Femur (tissue), 1 donor: Measurements from ENCODE around the gene TTC34.
A peak's percentile ranks its signal among the peaks of the same experiment; 100 is the strongest.

Source experiments
- DNase-seq: peaks from one replicate; pipeline ENCODE4 v3.0.0-alpha.2; 2017

TTC34 gene

DNA sequence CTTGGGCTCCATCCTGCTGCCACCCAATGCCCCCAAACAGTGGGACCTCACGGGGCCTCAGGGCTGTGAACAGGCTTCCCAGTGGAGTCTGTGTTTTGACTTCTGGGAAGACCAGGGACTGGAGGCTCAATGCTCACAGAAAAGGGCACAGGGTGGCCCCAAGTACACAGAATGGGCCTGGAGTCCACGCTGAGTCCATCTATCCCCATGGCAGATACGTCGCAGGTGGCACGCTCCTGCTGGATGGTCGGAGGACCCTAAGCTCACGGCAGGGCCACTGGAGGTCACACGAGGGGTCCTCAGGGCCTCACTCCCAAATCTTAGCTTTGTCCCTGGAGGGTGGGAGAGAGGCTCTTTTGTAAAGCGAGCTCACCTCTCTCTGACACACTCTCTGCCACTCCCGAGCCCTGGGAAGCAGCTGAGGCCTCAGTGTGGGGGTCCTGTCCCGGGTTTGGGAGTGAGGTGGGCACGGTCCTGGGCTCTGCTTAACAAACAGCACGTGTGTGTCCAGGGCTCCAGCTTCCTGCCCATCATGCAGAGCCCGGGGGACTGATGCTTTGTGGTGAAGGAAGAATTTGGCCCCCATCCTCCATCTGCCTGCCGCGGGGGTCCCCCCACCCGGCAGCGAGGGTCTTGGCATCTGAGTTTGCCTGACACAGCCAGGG is 27.2 kb upstream of the TTC34 start:
- no peak for DNase-seq

DNA sequence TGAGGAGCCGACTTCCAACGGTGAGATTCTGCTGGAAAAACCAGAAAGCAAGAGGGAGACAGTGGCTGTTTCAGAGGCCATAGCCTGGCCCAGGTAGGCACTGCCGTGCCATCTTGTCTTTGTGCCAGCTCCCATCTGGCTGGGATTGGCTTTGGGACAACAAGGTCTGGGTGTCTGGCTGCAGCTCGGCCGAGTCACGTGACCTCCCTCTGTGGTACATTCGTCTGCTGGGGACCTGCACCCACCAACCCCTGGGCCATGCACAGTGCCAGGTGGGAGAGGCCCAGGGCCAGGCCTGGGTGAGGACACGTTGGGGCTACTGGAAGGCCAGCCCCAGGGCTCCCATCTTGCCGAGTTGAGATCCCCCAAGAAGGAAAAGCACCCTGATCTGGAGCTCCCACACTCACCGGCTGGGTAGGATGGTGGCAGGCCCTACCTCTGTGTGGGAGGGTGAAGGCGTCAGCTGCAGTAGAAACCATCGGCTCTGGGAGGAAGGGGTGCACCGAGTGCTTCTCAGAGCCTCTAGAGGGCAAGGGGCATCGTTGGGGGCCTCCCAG is 25.3 kb upstream of the TTC34 start:
- no peak for DNase-seq

DNA sequence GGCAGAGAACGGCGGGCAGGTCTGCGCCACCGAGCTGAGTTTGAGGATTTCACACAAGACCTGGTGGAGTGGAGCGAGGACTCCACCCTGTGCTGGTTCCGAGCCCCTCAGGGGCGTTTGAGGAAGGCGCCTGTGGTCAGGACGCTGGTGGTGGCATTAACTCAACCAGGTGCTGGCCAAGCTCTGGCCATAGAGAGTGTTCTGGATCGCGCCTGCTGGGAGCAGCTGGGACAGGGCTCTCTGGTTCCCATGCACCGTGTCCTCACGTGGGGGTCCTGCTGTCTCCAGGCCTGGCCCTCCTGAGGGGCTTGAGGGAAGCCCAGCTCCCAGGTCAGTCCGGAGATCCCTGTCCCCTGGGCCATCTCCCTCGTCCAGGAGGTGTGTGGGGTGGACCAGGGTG is 24.8 kb upstream of the TTC34 start:
- no peak for DNase-seq

DNA sequence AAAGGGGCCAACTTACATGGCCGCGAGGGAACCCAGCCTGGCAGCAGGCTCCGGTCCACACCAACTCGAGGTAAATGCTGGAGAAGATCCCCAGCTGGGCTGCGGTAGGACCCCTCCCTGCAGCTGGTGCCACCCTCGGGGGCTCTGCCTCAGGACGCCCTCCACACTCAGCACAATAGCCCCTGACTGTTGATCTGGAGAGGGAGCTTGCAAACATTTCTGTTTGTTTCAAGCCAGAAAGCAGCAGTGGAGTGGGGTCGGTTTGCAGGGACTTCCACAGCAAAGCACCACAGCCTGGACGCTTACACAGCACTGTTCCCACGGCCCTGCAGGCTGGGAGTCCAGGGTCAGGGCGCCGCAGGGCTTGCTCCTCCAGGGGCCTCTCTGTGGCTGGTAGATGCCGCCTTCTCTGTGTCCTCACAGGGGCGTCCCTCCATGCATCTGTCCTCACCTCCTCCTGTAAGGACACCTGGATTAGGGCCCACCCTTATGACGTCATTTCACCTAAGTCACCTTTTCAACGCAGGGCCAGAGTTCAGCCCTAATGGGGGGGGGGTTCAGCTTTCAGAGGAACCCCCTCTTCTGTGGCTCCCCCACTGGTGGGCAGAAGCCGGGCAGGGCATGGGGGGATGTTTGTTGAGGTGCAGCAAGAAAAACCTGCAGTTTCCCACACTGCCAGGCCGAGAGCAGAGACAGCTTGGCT is 24.1 kb upstream of the TTC34 start:
- no peak for DNase-seq

DNA sequence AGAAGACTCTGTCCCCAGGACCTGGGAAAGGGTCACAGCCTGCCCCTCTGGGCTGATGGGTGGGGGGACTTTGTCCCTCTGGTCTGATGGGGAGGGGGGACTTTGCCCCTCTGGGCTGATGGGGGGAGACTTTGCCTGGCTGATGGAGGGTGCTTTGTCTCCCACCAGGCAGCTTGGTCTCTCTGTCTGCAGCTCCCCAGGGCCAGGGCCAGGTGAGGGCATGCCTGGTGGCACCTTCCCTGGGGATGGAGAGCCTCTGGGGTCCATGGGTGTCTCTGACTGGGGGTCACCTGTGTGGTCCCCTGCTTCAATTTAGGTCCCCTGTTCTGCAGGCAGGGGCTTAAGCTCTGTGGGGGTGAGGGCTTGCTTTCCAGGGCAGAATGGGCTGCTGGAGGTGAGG is 23.5 kb upstream of the TTC34 start:
- no peak for DNase-seq

DNA sequence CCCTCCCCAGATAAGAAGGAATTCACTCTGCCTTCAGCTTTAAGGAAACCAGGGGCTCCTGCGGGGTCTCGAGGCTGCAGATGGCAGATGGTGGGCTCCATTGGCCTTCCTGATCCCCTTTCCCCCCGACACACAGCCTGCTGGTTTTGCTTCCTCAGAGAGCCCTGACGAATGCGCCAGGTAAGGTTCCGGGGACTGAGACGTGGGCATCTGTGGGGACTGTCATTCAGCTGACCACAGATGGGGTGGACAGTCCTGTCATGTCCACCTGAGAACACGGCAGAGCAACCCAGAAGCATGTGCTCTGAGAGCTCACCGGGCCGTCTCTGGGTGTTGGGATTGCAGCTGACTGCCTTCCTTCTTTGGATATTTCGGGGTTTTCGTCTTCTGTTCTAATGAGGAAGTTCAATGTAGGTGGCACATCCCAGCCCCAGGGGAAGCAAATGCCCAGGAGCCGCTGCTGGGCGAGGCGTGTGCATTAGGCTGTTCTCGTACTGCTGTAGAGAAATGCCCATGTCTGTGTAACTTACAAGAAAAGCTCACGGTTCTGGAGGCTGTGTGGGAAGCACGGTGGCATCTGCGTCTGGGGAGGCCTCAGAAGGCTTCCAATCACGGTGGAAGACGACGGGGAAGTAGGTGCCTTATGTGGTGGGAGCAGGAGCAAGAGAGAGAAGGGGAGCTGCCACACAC is 22.6 kb upstream of the TTC34 start:
- no peak for DNase-seq

DNA sequence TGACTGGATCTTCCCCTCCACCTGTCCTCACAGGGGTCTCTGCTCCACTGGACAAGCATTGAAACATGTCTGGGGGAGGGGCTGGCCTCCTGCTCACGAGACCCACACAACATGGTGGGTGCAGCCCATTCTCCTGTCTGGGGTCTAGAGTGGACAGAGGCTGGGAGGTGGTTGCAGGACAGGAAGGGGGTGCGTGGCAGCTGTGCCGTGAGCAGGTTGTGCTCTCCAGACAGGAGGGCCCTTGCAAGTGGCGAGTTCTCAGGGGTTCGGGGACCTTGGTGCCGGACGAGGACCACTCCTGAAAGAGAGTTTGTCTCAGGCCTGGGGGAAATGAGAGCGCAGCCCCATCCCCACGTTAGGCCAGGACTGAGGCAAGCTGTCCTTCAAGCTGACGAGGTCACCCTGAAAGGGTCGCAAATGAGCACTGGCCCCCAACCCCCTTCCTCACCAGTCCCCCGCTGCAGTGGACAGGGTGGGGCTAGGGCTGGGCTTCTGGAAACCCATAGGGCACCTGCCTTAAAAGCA is 21.2 kb upstream of the TTC34 start:
- DNase-seq = no peak

DNA sequence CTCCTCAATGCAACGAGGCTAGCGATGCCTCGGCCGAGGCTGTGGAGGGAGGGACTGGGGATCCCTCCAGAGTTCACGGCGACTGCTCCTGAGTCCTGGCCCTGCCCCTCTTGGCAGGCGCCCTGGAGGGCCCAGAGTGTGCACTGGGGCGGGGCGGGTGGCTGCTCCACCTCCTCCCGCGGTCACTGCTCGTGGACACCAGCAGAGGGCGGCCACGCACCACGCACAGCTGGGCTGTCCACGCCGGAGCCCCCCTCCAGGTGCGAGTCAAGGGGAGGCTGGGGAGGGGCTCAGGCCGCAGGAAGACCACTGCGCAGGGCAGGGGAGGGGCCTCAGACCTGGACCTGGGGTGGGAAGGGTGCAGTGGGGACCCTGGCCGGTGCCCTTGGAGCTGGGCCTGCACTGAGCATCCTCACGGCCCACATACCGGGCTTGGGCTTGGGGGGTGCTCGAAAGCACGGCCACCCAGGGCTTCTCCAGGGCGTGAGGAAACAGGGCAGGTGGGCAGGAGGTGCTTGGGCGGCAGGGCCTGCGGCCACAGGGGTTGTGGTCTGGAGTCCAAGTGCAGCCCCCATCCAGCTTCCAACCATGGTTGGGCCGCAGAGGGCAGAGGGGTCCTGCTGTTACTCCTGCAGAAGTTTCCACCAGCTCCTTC is 20.6 kb upstream of the TTC34 start:
- DNase-seq = peak; percentile 77

DNA sequence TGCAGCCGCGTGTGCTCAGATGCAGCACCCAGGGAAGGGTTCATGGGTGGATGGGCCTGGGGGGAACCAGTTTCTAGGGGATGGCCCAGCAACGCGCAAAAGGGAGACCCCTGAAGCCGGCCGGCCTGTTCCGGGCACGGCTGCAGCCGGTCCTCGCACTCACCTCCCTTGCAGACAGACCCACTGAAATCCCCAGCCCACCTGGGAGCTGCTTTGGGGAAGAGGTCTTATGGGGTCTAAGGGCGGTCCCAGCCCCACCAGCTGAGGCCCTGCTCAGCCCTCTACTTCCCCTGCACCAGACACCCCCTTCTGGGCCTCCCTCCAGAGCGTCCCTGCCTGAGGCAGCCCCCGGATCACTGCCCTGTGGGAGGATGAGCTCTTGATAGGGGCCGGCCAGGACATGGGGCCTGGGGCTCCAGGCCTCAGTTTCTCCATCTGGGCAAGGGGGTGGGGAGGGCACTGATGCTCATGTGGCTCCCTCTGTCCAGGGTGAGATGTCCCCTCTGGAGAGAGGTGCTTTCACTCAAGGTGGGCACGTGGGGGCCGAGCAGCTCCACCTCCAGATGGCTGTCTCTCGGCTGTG is 20.0 kb upstream of the TTC34 start:
- no peak for DNase-seq

DNA sequence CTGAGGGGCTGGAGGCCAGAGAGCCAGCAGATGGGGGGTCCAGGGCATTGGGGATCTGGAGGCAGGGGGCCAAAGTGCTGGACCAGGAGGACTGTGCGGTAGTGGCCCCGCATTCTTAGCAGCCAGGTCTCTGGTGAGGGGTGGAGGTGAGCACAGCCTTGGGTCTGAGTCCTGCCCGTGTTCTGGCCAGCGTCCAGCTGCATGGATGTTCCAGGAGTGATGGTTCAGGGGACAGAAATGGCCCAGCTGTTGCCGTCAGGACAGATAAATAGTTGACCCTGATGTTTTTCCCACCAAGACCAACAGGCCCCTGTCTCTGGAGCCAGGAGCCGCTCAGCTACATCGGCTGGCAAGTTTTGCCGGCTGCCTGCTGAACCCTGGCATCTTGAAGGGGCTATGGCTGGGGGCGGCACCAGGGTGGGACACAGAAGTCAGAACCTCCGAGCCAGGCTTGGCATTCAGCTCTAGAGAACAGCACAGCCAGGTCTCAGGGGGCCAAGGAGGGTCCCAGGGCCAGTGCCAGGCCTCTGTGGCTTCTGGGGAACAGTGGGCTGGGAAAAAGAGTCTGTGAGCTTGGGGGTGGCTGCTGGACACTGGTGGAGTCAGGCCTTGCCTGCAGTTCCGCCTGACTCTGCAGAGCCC is 19.4 kb upstream of the TTC34 start:
- no peak for DNase-seq

DNA sequence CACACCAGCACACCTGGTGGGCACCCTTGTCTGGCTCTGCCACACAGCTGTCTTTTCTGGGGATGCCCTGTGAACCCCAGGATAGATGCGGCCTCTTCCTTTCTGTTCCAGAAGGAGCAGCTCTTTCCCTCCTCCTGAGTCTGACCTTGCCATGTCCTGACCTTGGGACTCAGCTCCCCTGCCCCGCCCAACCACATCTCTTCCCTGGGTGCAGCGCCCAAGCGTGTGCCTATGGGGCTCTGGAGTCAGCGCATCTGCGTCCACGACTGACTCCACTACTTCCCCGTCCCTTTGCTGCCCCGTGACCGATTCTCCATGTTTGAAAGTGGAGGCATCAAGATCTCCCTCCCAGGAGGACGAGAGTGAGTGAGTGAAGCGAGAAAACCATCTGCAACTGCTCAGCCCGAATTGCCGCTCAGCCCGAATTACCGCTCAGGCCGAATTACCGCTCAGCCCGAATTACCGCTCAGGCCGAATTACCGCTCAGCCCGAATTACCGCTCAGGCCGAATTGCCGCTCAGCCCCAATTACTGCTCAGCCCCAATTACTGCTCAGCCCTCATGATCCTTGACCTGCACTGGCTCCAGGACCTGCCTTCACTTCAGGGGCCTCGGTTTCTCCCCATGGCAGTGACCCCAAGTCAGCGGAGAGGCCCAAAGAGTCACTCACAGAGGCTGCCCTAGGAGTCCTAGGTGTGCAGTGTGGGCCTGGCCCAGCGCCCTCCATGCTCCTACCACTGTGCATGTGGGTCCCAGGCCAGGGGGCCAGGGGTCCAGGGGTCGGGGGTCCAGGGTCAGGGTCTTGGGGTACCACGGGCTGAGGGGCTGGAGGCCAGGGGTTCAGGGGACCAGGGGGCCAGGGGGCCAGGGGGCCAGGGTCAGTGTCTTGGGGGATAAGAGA is 18.6 kb upstream of the TTC34 start:
- DNase-seq = no peak

DNA sequence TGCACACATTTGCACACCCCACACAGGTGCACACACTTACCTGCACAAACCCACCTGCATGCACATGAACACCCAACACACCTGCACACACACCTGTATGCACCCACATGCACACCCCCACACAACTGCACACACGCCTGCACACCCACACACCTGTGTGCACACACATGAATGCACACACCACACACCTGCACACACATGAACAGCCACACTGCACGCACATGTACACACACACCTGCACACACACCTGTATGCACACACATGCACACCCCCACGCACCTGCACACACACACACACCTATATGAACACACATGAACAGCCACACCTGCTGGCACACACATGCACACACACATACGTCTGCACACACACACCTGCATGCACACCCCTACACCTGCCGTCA is 17.9 kb upstream of the TTC34 start:
- no peak for DNase-seq

DNA sequence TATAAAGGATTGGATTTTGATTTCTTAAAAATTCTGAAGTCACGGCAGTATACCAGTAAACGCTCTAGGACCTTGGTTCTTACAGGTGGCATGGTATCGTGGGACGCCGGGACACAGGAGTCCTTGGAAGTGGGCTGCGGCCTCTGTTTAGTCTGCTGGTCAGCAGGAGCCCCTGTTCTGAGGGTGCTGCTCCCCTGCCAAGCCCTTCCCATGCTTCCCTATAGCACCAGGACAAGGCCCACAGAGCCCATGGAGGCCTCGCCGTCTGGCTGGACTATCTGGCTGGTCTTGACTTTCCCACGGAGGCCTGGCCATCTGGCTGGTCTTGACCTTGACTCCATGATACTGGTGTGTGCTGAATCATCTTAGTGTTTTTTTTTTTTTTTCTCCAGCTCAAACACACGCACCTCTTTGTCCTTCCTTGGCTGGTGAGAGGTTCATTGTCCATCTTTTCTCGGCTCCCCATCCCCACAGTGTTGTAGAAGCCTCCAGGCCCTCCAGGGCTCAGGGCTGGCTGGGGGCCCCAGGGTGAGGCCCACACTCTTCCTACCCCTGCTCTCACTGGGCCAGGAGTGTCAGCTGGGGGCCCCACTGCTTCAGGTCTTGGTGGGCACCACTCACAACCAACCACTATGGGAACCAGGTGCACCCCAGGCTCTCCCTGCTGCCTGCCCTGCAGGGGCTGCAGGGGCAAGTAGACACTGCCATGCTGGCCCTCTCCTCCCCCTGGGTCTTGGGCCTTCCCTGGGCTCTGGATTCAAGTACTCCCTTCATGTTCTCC is 16.5 kb upstream of the TTC34 start:
- no peak for DNase-seq

DNA sequence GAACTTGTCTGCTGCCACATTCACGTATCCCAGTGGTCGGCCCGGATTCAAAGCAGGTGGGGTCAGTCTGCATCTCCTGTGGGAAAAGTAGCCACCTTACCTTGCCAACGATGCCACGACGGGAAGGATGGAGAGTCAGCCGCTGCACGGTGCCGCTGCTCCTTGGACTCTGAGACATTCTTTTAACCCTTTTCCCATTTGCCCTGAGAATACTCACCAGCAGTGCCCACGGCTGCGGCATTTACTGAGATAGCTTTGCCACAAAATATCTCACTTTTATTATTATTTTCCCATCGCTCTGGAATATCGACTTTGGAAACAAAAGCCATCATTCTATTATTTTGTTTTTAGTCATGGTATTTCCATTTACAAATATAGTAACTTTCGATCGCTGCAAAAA is 15.3 kb upstream of the TTC34 start:
- DNase-seq = no peak

DNA sequence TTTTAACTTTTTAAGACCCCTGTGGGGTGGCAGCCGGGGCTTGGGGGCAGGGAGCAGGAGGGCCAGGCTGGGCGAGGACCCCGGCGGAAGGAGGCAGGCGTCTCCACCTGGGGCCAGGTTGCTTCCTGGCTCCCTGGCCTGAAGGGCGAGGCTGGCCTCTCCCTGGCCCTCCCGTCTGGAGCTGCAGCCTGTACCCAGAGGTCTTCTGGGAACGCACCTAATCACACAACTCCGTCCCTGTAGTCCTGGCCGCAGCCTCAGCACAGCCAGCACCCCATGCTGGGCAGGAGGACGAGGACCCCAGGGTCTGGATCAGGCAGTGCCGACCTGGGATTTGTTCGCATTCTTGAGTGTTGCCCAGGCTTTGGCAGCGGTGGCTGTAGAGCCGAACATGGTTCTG is 14.1 kb upstream of the TTC34 start:
- no peak for DNase-seq

DNA sequence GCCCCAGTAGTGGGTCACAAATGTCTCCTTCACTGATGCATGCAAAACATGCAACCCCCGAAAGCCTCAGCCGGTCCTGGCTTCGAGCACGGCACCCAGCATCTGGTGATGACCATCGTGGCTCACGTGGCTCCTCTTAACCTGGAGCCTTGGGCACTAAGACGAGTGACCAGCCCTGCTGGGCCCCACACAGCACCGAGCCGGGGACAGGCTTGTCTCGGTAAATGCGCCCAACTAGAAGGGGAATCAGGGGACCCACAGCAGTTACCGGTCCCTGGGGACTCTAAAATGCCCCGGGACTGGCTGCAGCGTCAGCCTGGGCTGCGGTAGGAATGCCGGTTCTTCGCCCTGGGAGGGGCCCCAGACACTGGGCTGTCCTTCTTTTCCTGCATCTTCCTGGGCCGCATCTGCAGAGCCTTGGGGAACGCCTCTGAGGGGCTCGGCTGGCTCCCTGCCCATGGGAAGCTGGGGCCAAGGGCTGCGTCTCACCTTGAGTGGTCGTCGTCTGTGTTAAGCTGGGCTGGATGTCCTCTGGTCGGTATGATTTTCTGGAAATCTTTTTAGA is 13.1 kb upstream of the TTC34 start:
- no peak for DNase-seq

DNA sequence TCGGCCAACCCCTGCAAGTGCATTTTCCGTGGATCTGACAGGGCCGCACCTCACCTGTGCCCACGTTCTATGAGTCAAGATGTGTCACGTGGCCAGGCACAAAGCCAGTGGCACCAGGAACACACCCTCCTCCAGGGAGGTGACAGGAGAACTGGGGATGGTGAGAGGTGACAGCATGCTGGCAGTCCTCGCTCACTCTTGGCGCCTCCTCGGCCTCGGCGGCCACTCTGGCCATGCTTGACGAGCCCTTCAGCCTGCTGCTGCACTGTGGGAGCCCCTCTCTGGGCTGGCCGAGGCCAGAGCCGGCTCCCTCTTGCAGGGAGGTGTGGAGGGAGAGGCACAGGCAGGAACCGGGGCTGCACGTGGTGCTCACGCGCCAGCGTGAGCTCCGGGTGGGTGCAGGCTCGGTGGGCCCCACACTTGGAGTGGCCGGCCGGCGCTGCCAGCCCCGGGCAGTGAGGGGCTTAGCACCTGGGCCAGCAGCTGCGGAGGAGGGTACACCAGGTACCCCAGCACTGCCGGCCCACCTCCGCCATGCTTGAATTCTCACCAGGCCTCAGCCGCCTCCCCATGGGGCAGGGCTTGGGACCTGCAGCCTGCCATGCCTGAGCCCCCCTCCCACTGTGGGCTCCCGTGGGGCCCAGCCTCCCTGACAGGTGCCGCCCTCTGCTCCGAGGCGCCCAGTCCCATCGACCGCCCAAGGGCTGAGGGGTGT is 11.6 kb upstream of the TTC34 start:
- no peak for DNase-seq

DNA sequence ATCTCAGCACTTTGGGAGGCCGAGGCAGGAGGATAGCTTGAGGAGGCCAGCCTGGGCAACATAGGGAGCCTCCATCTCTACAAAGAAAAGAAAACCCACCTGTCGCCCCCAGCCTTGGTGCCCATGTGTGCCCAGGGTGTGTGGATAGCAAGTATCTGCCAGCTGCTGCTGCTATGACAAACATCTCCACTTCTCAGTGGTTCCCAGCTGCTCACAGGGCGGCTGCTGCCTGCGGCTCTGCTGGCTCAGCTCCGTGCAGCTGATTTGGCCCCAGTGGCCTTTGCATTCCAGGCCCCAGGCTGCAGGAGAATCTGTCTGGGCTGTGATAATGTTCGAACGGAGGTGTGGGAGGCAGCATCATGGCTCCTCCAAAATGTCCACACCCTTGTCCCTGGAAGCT is 10.6 kb upstream of the TTC34 start:
- no peak for DNase-seq

DNA sequence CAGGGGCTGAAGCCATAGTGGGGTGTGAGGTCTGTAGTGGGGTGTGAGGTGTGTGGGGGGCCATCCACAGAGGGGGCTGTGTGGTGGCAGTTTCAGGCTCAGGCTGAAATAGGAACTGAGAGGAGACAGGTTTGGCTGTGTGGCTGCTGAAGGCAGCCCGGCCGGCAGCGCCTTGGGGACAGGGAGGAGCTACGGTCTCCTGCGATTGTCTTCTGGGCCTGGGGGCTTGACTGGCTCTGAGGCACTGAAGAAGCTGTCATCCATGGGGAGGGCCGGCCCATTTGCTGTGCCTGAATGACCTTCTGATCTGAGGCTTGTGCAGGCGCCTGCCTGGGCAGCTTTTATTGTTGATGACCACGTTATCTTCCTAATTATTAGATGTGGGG is 10.0 kb upstream of the TTC34 start:
- DNase-seq = no peak
